ENCODE results near the gene THSD4.

The THSD4 gene

GRCh38 chr15:71224024-71224423 lies 108.8 kb downstream of the THSD4 start:
- H3K27me3 ChIP-seq (ENCODE audit: insufficient read depth, insufficient read length) = no peaks in the 10 kb centered on the region
- no peaks in the 10 kb centered on the region for H3K36me3 ChIP-seq (ENCODE audit: insufficient read depth, insufficient read length, low read length)
- H3K9ac ChIP-seq (ENCODE audit: insufficient read length, low read depth) = no peak overlapping the region
- H3K4me3 ChIP-seq (ENCODE audit: insufficient read length, low read depth) = no peak overlapping the region
- no peaks in the 10 kb centered on the region for H3K9me3 ChIP-seq (ENCODE audit: insufficient read depth, low read length)
- no peak for TF ChIP-seq YY1 (IDR thresholded peaks at IDR 0.05; ENCODE audit: insufficient read depth, insufficient read length)
- TF ChIP-seq SUZ12 (IDR thresholded peaks at IDR 0.05; ENCODE audit: extremely low read depth, insufficient read depth, insufficient read length) = no peak
- TF ChIP-seq ZNF274 (IDR thresholded peaks at IDR 0.05; ENCODE audit: low read depth, low read length) = no peak
- peaks cover 2% of the 10 kb centered on the region for H3K4me1 ChIP-seq (ENCODE audit: insufficient read depth, insufficient read length)
- DNase-seq (ENCODE audit: low read depth, low spot score) = no peak

GRCh38 chr15:71225851-71226250 lies 110.6 kb downstream of the THSD4 start:
- Histone ChIP-seq H3K36me3 (ENCODE audit: insufficient read depth, insufficient read length, low read length) (no peaks in the 10 kb centered on the region), H3K9me3 (ENCODE audit: insufficient read depth, low read length) (no peaks in the 10 kb centered on the region), H3K4me1 (ENCODE audit: insufficient read depth, insufficient read length) (peaks cover 2% of the 10 kb centered on the region), H3K4me3 (ENCODE audit: insufficient read length, low read depth) (no peak overlapping the region), H3K27me3 (ENCODE audit: insufficient read depth, insufficient read length) (no peaks in the 10 kb centered on the region), H3K9ac (ENCODE audit: insufficient read length, low read depth) (no peak overlapping the region)
- TF ChIP-seq ZNF274 (IDR thresholded peaks at IDR 0.05; ENCODE audit: low read depth, low read length) (no peak), YY1 (IDR thresholded peaks at IDR 0.05; ENCODE audit: insufficient read depth, insufficient read length) (no peak), SUZ12 (IDR thresholded peaks at IDR 0.05; ENCODE audit: extremely low read depth, insufficient read depth, insufficient read length) (no peak)
- no peak for DNase-seq (ENCODE audit: low read depth, low spot score)

GRCh38 chr15:71226536-71227455 lies 111.5 kb downstream of the THSD4 start:
- no peak overlapping the region for H3K4me3 ChIP-seq (ENCODE audit: insufficient read length, low read depth)
- TF ChIP-seq YY1 (IDR thresholded peaks at IDR 0.05; ENCODE audit: insufficient read depth, insufficient read length) = no peak
- no peak for TF ChIP-seq SUZ12 (IDR thresholded peaks at IDR 0.05; ENCODE audit: extremely low read depth, insufficient read depth, insufficient read length)
- TF ChIP-seq ZNF274 (IDR thresholded peaks at IDR 0.05; ENCODE audit: low read depth, low read length) = no peak

GRCh38 chr15:71228403-71228802 lies 113.1 kb downstream of the THSD4 start:
- Histone ChIP-seq H3K27me3 (ENCODE audit: insufficient read depth, insufficient read length) (no peaks in the 10 kb centered on the region), H3K4me3 (ENCODE audit: insufficient read length, low read depth) (no peak overlapping the region), H3K4me1 (ENCODE audit: insufficient read depth, insufficient read length) (peaks cover 2% of the 10 kb centered on the region), H3K36me3 (ENCODE audit: insufficient read depth, insufficient read length, low read length) (no peaks in the 10 kb centered on the region), H3K9ac (ENCODE audit: insufficient read length, low read depth) (no peak overlapping the region), H3K9me3 (ENCODE audit: insufficient read depth, low read length) (no peaks in the 10 kb centered on the region)
- no peak for TF ChIP-seq ZNF274 (IDR thresholded peaks at IDR 0.05; ENCODE audit: low read depth, low read length)
- TF ChIP-seq YY1 (IDR thresholded peaks at IDR 0.05; ENCODE audit: insufficient read depth, insufficient read length) = no peak
- TF ChIP-seq SUZ12 (IDR thresholded peaks at IDR 0.05; ENCODE audit: extremely low read depth, insufficient read depth, insufficient read length) = no peak
- no peak for DNase-seq (ENCODE audit: low read depth, low spot score)

More at GRCh38 chr15:71226536-71227455, 111.5 kb downstream of the THSD4 start:
- DNase-seq (ENCODE audit: low read depth, low spot score) = no peak
- H3K4me1 ChIP-seq (ENCODE audit: insufficient read depth, insufficient read length) = peaks cover 2% of the 10 kb centered on the region
- H3K9ac ChIP-seq (ENCODE audit: insufficient read length, low read depth) = no peak overlapping the region
- no peaks in the 10 kb centered on the region for H3K36me3 ChIP-seq (ENCODE audit: insufficient read depth, insufficient read length, low read length)
- no peaks in the 10 kb centered on the region for H3K9me3 ChIP-seq (ENCODE audit: insufficient read depth, low read length)
- H3K27me3 ChIP-seq (ENCODE audit: insufficient read depth, insufficient read length) = no peaks in the 10 kb centered on the region

- Histone ChIP-seq H3K4me3 (ENCODE audit: insufficient read length, low read depth) (no peak overlapping the region), H3K27me3 (ENCODE audit: insufficient read depth, insufficient read length) (no peaks in the 10 kb centered on the region), H3K4me1 (ENCODE audit: insufficient read depth, insufficient read length) (peaks cover 2% of the 10 kb centered on the region), H3K36me3 (ENCODE audit: insufficient read depth, insufficient read length, low read length) (no peaks in the 10 kb centered on the region), H3K9me3 (ENCODE audit: insufficient read depth, low read length) (no peaks in the 10 kb centered on the region), H3K9ac (ENCODE audit: insufficient read length, low read depth) (no peak overlapping the region)
- TF ChIP-seq ZNF274 (IDR thresholded peaks at IDR 0.05; ENCODE audit: low read depth, low read length) (no peak), SUZ12 (IDR thresholded peaks at IDR 0.05; ENCODE audit: extremely low read depth, insufficient read depth, insufficient read length) (no peak), YY1 (IDR thresholded peaks at IDR 0.05; ENCODE audit: insufficient read depth, insufficient read length) (no peak)
- DNase-seq (ENCODE audit: low read depth, low spot score) = no peak
These were observed 115.0 kb downstream of the THSD4 start for GRCh38 chr15:71230303-71230702.

- Histone ChIP-seq H3K9me3 (ENCODE audit: insufficient read depth, low read length) (no peaks in the 10 kb centered on the region), H3K27me3 (ENCODE audit: insufficient read depth, insufficient read length) (no peaks in the 10 kb centered on the region), H3K36me3 (ENCODE audit: insufficient read depth, insufficient read length, low read length) (no peaks in the 10 kb centered on the region), H3K4me1 (ENCODE audit: insufficient read depth, insufficient read length) (peaks cover 2% of the 10 kb centered on the region), H3K9ac (ENCODE audit: insufficient read length, low read depth) (no peak overlapping the region), H3K4me3 (ENCODE audit: insufficient read length, low read depth) (no peak overlapping the region)
- DNase-seq (ENCODE audit: low read depth, low spot score) = no peak
- TF ChIP-seq ZNF274 (IDR thresholded peaks at IDR 0.05; ENCODE audit: low read depth, low read length) (no peak), YY1 (IDR thresholded peaks at IDR 0.05; ENCODE audit: insufficient read depth, insufficient read length) (no peak), SUZ12 (IDR thresholded peaks at IDR 0.05; ENCODE audit: extremely low read depth, insufficient read depth, insufficient read length) (no peak)
These were observed 116.5 kb downstream of the THSD4 start for GRCh38 chr15:71231758-71232157.

GRCh38 chr15:71232411-71232810 lies 117.1 kb downstream of the THSD4 start:
- TF ChIP-seq ZNF274 (IDR thresholded peaks at IDR 0.05; ENCODE audit: low read depth, low read length) (no peak), YY1 (IDR thresholded peaks at IDR 0.05; ENCODE audit: insufficient read depth, insufficient read length) (no peak), SUZ12 (IDR thresholded peaks at IDR 0.05; ENCODE audit: extremely low read depth, insufficient read depth, insufficient read length) (no peak)

More at GRCh38 chr15:71232411-71232810, 117.1 kb downstream of the THSD4 start:
- Histone ChIP-seq H3K4me3 (ENCODE audit: insufficient read length, low read depth) (no peak overlapping the region), H3K36me3 (ENCODE audit: insufficient read depth, insufficient read length, low read length) (no peaks in the 10 kb centered on the region), H3K27me3 (ENCODE audit: insufficient read depth, insufficient read length) (no peaks in the 10 kb centered on the region), H3K9ac (ENCODE audit: insufficient read length, low read depth) (no peak overlapping the region), H3K9me3 (ENCODE audit: insufficient read depth, low read length) (no peaks in the 10 kb centered on the region), H3K4me1 (ENCODE audit: insufficient read depth, insufficient read length) (no peaks in the 10 kb centered on the region)
- no peak for DNase-seq (ENCODE audit: low read depth, low spot score)

All from NT2/D1 (cell line).